NB4 (cell line): ENCODE measurements around the gene CERS3.

Experiments used
- POLR2A ChIP-seq: IDR thresholded peaks from 2 replicates; pipeline ENCODE4 v1.6.1; 2011; ENCODE audit warnings: mild to moderate bottlenecking; ENCODE audit not compliant: insufficient read length; ENCODE audit errors: extremely low read depth
- TF ChIP-seq, protein P1 (sequence below): IDR thresholded peaks from one replicate; pipeline ENCODE4 v1.5.1; 2012; ENCODE audit warnings: low read depth, low read length

DNA sequence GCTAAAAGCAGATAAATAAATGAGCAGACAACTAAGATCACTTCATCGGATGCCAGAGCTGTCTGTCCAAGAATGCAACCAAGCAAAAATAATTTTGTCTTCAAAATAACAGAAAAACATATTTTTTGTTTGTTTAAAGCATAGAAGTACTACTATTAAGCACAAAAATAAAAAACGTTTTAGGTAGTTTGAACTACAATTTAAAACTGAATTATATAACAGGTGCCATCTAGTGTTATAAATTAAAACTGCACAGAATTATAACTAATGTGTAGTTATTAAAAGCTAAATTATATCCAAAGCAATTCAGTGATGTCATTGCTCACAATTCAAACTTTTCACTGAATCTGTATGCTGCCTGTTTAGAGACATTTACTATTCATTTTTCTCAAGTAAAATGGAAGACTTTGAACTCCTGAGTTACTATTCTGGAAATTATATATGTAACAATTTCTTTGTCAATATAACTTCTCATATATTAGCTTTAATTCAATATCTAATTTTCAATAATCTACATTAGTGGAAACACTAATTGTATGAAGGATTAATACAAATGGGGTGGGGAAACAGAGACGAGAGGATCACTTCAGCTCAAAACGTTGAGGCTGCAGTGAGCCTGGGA is 43.7 kb upstream of the CERS3 start:
- TF ChIP-seq, protein P1, sequence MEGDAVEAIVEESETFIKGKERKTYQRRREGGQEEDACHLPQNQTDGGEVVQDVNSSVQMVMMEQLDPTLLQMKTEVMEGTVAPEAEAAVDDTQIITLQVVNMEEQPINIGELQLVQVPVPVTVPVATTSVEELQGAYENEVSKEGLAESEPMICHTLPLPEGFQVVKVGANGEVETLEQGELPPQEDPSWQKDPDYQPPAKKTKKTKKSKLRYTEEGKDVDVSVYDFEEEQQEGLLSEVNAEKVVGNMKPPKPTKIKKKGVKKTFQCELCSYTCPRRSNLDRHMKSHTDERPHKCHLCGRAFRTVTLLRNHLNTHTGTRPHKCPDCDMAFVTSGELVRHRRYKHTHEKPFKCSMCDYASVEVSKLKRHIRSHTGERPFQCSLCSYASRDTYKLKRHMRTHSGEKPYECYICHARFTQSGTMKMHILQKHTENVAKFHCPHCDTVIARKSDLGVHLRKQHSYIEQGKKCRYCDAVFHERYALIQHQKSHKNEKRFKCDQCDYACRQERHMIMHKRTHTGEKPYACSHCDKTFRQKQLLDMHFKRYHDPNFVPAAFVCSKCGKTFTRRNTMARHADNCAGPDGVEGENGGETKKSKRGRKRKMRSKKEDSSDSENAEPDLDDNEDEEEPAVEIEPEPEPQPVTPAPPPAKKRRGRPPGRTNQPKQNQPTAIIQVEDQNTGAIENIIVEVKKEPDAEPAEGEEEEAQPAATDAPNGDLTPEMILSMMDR: no peak
- no peak for TF ChIP-seq POLR2A
